Left ventricle myocardium inferior (tissue), 1 donor: ENCODE results near the gene KRT74. TPM values are rescaled to one million over a fixed set of nuclear protein-coding genes. Genes with fewer than 3 reads are reported as not detected.

Experiments
- DNase-seq: peaks from one replicate; pipeline ENCODE4 v3.0.0-alpha.2; 2020
- H3K27ac ChIP-seq: fragments of 200-600 bp; replicated peaks from 2 replicates; pipeline ENCODE4 v1.8.0; 2021
- H3K27me3 ChIP-seq: fragments of 200-600 bp; 2 replicates; pipeline ENCODE4 v1.8.0; 2021; ENCODE audit warnings: low read depth
- H3K36me3 ChIP-seq: fragments of 200-600 bp; 2 replicates; pipeline ENCODE4 v1.8.0; 2021
- H3K4me1 ChIP-seq: fragments of 200-600 bp; 2 replicates; pipeline ENCODE4 v1.8.0; 2021
- H3K4me3 ChIP-seq: fragments of 200-600 bp; 2 replicates; pipeline ENCODE4 v1.8.0; 2021; ENCODE audit warnings: mild to moderate bottlenecking, moderate library complexity
- H3K9me3 ChIP-seq: fragments of 200-600 bp; replicated peaks from 2 replicates; pipeline ENCODE4 v1.8.0; 2021
- CTCF ChIP-seq: fragments of 200-600 bp; IDR thresholded peaks from 2 replicates; pipeline ENCODE4 v1.8.0; 2021; ENCODE audit warnings: antibody characterized with exemption, mild to moderate bottlenecking, borderline replicate concordance
- intact Hi-C: fragments of 100-400 bp; cut with micrococcal nuclease; formaldehyde crosslinking; loops from one replicate; pipeline ENCODE4 v1.11.0; 2022
- total RNA-seq: library from RNA; stranded (reverse); fragmentation: NEBNext Ultra II Directional; extraction: Animal tissue kit (Norgen Biotek cat#: 25700); gene quantifications from one replicate; pipeline ENCODE4 v1.2.1, GENCODE V29; 2021
- donor health status: DM: no; HTN: yes; CAD: no; lungs with severe emphysema.

The KRT74 gene
- total RNA-seq, 1 donor from 2014 or later: 0.14 TPM

- no peak for DNase-seq
- intact Hi-C loops: no loop called here
- TF ChIP-seq CTCF: no peak
- Histone ChIP-seq H3K36me3 (no peaks in the 10 kb centered on the region), H3K4me3 (no peak overlapping the region), H3K4me1 (no peaks in the 10 kb centered on the region), H3K27ac (no peak overlapping the region), H3K9me3 (no peaks in the 10 kb centered on the region), H3K27me3 (peaks cover 37% of the 10 kb centered on the region)
Observed at GRCh38 chr12:52521568-52522266, 51.9 kb downstream of the KRT74 start.

GRCh38 chr12:52521175-52521567 lies 52.5 kb downstream of the KRT74 start:
- intact Hi-C loops: no loop called here
- H3K27ac ChIP-seq: no peak overlapping the region
- peaks cover 37% of the 10 kb centered on the region for H3K27me3 ChIP-seq
- H3K4me1 ChIP-seq: no peaks in the 10 kb centered on the region
- no peak for TF ChIP-seq CTCF
- no peaks in the 10 kb centered on the region for H3K9me3 ChIP-seq
- H3K4me3 ChIP-seq: no peak overlapping the region
- DNase-seq: no peak
- no peaks in the 10 kb centered on the region for H3K36me3 ChIP-seq

GRCh38 chr12:52519826-52520662 lies 53.6 kb downstream of the KRT74 start, which contains the start of gene KRT5:
KRT5 (minus strand) TSS chr12:52520394; CDS start chr12:52520296, 98 bp downstream.
- no peaks in the 10 kb centered on the region for H3K4me1 ChIP-seq
- no peak within 1 kb of the TSS for H3K4me3 ChIP-seq
- intact Hi-C loops: no loop called here
- no peak for TF ChIP-seq CTCF
- no peaks in the 10 kb centered on the region for H3K36me3 ChIP-seq
- H3K27me3 ChIP-seq: peaks cover 37% of the 10 kb centered on the region
- no peak for DNase-seq
- H3K27ac ChIP-seq: no peak within 1 kb of the TSS
- no peaks in the 10 kb centered on the region for H3K9me3 ChIP-seq

- DNase-seq: no peak
- Histone ChIP-seq H3K36me3 (no peaks in the 10 kb centered on the region), H3K4me3 (no peak overlapping the region), H3K9me3 (no peaks in the 10 kb centered on the region), H3K27me3 (peaks cover 36% of the 10 kb centered on the region), H3K4me1 (no peaks in the 10 kb centered on the region), H3K27ac (no peak overlapping the region)
- no peak for TF ChIP-seq CTCF
- intact Hi-C loops: no loop called here
Observed at GRCh38 chr12:52519387-52519703, 54.3 kb downstream of the KRT74 start.

GRCh38 chr12:52518574-52519386 lies 54.9 kb downstream of the KRT74 start:
- Histone ChIP-seq H3K4me3 (no peak overlapping the region), H3K9me3 (no peaks in the 10 kb centered on the region), H3K36me3 (no peaks in the 10 kb centered on the region), H3K4me1 (no peaks in the 10 kb centered on the region), H3K27me3 (peaks cover 36% of the 10 kb centered on the region), H3K27ac (no peak overlapping the region)
- DNase-seq: no peak
- intact Hi-C loops: no loop called here
- TF ChIP-seq CTCF: no peak
